Right lobe of liver (tissue), 4 donors: Measurements from ENCODE around the gene DCDC2.
"Not testable (repeated sequence)": the region's sequence is repeated elsewhere in the genome, so short reads cannot be mapped to it uniquely, and the experiment has no call there.

Source experiments
- POLR2A ChIP-seq: fragments of 450-650 bp; IDR thresholded peaks from one replicate; pipeline ENCODE4 v1.6.1; 2017; ENCODE audit warnings: antibody characterized with exemption, mild to moderate bottlenecking
- TF ChIP-seq, protein P1 (sequence below), 4 donors: fragments of 200-600 bp in 3 of 4; fragments of 450-650 bp in 1 of 4; IDR thresholded peaks; one replicate each; pipeline versions ENCODE4 v1.5.1 to v1.8.0; 2016 to 2022; ENCODE audit warnings: antibody characterized with exemption in 4 of 4, mild to moderate bottlenecking in 2 of 4
- donor health status: DM: no; HTN: no; CAD: no.
- donor health status: DM: no; HTN: no; CAD: no.
- donor health status: DM: no; HTN: yes; CAD: no.

DNA sequence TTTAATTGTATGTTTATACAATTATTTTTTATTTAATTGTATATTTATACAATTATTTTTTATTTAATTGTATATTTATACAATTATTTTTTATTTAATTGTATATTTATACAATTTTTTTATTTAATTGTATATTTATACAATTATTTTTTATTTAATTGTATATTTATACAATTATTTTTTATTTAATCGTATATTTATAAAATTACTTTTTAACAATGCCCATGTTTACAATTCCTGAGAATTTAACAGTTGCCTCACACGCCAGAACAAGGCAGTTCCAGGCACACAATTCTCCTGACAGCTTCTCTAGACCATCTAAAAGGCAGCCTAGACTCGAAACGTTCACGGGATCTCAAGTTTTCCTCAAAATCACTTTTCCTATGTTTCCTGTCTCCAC is 4.5 kb upstream of the DCDC2 start:
- TF ChIP-seq, protein P1, sequence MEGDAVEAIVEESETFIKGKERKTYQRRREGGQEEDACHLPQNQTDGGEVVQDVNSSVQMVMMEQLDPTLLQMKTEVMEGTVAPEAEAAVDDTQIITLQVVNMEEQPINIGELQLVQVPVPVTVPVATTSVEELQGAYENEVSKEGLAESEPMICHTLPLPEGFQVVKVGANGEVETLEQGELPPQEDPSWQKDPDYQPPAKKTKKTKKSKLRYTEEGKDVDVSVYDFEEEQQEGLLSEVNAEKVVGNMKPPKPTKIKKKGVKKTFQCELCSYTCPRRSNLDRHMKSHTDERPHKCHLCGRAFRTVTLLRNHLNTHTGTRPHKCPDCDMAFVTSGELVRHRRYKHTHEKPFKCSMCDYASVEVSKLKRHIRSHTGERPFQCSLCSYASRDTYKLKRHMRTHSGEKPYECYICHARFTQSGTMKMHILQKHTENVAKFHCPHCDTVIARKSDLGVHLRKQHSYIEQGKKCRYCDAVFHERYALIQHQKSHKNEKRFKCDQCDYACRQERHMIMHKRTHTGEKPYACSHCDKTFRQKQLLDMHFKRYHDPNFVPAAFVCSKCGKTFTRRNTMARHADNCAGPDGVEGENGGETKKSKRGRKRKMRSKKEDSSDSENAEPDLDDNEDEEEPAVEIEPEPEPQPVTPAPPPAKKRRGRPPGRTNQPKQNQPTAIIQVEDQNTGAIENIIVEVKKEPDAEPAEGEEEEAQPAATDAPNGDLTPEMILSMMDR (IDR thresholded peaks at IDR 0.05), result not testable (repeated sequence)
- not testable (repeated sequence) for TF ChIP-seq POLR2A
